Common myeloid progenitor, CD34-positive (primary cell): ENCODE data around the gene EFNA5.

Experiments used
- CTCF ChIA-PET: fragments of 350-600 bp; sonication (Branson Sonifier 250); formaldehyde crosslinking; loops from one replicate; lab custom pipeline; 2021; ENCODE audit warnings: antibody characterized with exemption; lab: Charles Lee
- POLR2A ChIA-PET: fragments of 350-600 bp; sonication (Branson Sonifier 250); formaldehyde crosslinking; loops from one replicate; lab custom pipeline; 2021; ENCODE audit warnings: antibody characterized with exemption; lab: Charles Lee
- DNase-seq, 3 donors: peaks; one replicate each; pipeline versions ENCODE4 v3.0.0 to v3.0.0-alpha.2; 2013
- H3K27ac ChIP-seq, 2 experiments: 1 replicate in 1 of 2; 2 replicates in 1 of 2; pipeline ENCODE4 v1.7.0; 2013; ENCODE audit warnings: inconsistent platforms in 2 of 2, low read length in 2 of 2, mild to moderate bottlenecking in 2 of 2, low read depth in 1 of 2, moderate library complexity in 1 of 2; ENCODE audit not compliant: severe bottlenecking in 2 of 2, insufficient read depth in 1 of 2, poor library complexity in 1 of 2
- H3K27me3 ChIP-seq, 5 experiments: replicated peaks in 2 of 5; 1 replicate in 3 of 5; 2 replicates in 2 of 5; pipeline versions ENCODE4 v1.6.1 to v1.7.0; 2013; ENCODE audit warnings: low read length in 4 of 5, mild to moderate bottlenecking in 2 of 5, moderate library complexity in 2 of 5, inconsistent platforms in 1 of 5; ENCODE audit not compliant: insufficient read depth in 5 of 5, control insufficient read depth in 4 of 5
- H3K36me3 ChIP-seq, 4 experiments: 1 replicate in 2 of 4; 2 replicates in 2 of 4; pipeline versions ENCODE4 v1.6.1 to v1.7.0; 2013; ENCODE audit warnings: low read length in 3 of 4, control low read depth in 1 of 4, mild to moderate bottlenecking in 1 of 4; ENCODE audit not compliant: control insufficient read depth in 4 of 4, insufficient read depth in 4 of 4
- H3K4me1 ChIP-seq, 4 experiments: 1 replicate in 3 of 4; 2 replicates in 1 of 4; pipeline versions ENCODE4 v1.6.1 to v1.7.1; 2013; ENCODE audit warnings: low read length in 3 of 4, mild to moderate bottlenecking in 3 of 4, control low read depth in 1 of 4, inconsistent platforms in 1 of 4, moderate library complexity in 1 of 4; ENCODE audit not compliant: control insufficient read depth in 4 of 4, insufficient read depth in 4 of 4; ENCODE audit errors: control extremely low read depth in 1 of 4
- H3K4me3 ChIP-seq, 7 experiments: 1 replicate in 4 of 7; 2 replicates in 3 of 7; pipeline versions ENCODE4 v1.5.1 to v1.7.0; 2013; ENCODE audit warnings: mild to moderate bottlenecking in 7 of 7, low read length in 6 of 7, moderate library complexity in 6 of 7, inconsistent platforms in 2 of 7, low read depth in 2 of 7, control low read depth in 1 of 7; ENCODE audit not compliant: insufficient read depth in 4 of 7, control insufficient read depth in 1 of 7; ENCODE audit errors: extremely low read depth in 1 of 7
- H3K9me3 ChIP-seq, 5 experiments: 1 replicate in 4 of 5; 2 replicates in 1 of 5; pipeline versions ENCODE4 v1.6.1 to v1.7.1; 2013; ENCODE audit warnings: low read length in 4 of 5, mild to moderate bottlenecking in 2 of 5, inconsistent platforms in 1 of 5, low read depth in 1 of 5, moderate library complexity in 1 of 5; ENCODE audit not compliant: control insufficient read depth in 4 of 5, insufficient read depth in 2 of 5; ENCODE audit errors: control extremely low read depth in 1 of 5
- WGBS: methylation state at CpG from one replicate; pipeline ENCODE4 v1.1.5; 2013; ENCODE audit not compliant: insufficient coverage; 5-methylcytosine and 5-hydroxymethylcytosine counted together

Gene EFNA5

GRCh38 chr5:107430071-107430625, 240.6 kb downstream of the EFNA5 start:
- CTCF ChIA-PET = no interaction called here
- Histone ChIP-seq H3K4me1 (peaks cover 0 to 4% (median 0%) of the 10 kb centered on the region in 4 experiments), H3K9me3 (no peaks in the 10 kb centered on the region), H3K27me3 (no peaks in the 10 kb centered on the region), H3K27ac (no peak overlapping the region), H3K4me3 (peak overlapping the region in 4 of 7 experiments; percentile 5 to 33 (median 16)), H3K36me3 (no peaks in the 10 kb centered on the region)
- WGBS = no CpG with 5 or more reads among the region's 1 CpG
- POLR2A ChIA-PET = no interaction called here
- DNase-seq = peak in 2 of 3 donors; percentile 32 to 36

- ChIA-PET CTCF (no interaction called here), POLR2A (no interaction called here)
- Histone ChIP-seq H3K4me1 (peaks cover 0 to 4% (median 0%) of the 10 kb centered on the region in 4 experiments), H3K4me3 (no peak overlapping the region), H3K9me3 (no peaks in the 10 kb centered on the region), H3K27me3 (no peaks in the 10 kb centered on the region), H3K27ac (no peak overlapping the region), H3K36me3 (no peaks in the 10 kb centered on the region)
- WGBS = 88% methylated on average over 4 of the region's 4 CpGs
- no peak for DNase-seq
Observed at GRCh38 chr5:107428303-107428813, 242.4 kb downstream of the EFNA5 start.

- WGBS = 96% methylated on average over 4 of the region's 6 CpGs
- peaks cover 0 to 4% (median 0%) of the 10 kb centered on the region in 4 experiments for H3K4me1 ChIP-seq
- H3K36me3 ChIP-seq = no peaks in the 10 kb centered on the region
- no peaks in the 10 kb centered on the region for H3K9me3 ChIP-seq
- no peak overlapping the region for H3K4me3 ChIP-seq
- peaks cover 0 to 2% (median 0%) of the 10 kb centered on the region in 5 experiments for H3K27me3 ChIP-seq
- ChIA-PET POLR2A (no interaction called here), CTCF (interaction anchor here (1.2 kb wide), 1 partner anchor 11 kb away, joined by 3 read pairs; no protein-coding TSS in a partner anchor)
- H3K27ac ChIP-seq = no peak overlapping the region
- DNase-seq = no peak
Observed at GRCh38 chr5:107426872-107427271, 243.9 kb downstream of the EFNA5 start.

GRCh38 chr5:107426209-107426608, 244.5 kb downstream of the EFNA5 start:
- ChIA-PET CTCF (interaction anchor here (1.2 kb wide), 1 partner anchor 11 kb away, joined by 3 read pairs; no protein-coding TSS in a partner anchor), POLR2A (no interaction called here)
- peaks cover 0 to 2% (median 0%) of the 10 kb centered on the region in 5 experiments for H3K27me3 ChIP-seq
- no peak for DNase-seq
- no peaks in the 10 kb centered on the region for H3K9me3 ChIP-seq
- H3K4me1 ChIP-seq = peaks cover 0 to 4% (median 0%) of the 10 kb centered on the region in 4 experiments
- no peak overlapping the region for H3K4me3 ChIP-seq
- no peak overlapping the region for H3K27ac ChIP-seq
- no peaks in the 10 kb centered on the region for H3K36me3 ChIP-seq
- no CpG with 5 or more reads among the region's 1 CpG for WGBS

GRCh38 chr5:107425541-107426031, 245.2 kb downstream of the EFNA5 start:
- Histone ChIP-seq H3K27ac (no peak overlapping the region), H3K4me1 (peaks cover 0 to 3% (median 0%) of the 10 kb centered on the region in 4 experiments), H3K9me3 (no peaks in the 10 kb centered on the region), H3K4me3 (no peak overlapping the region), H3K36me3 (no peaks in the 10 kb centered on the region), H3K27me3 (peaks cover 0 to 2% (median 0%) of the 10 kb centered on the region in 5 experiments)
- no peak for DNase-seq
- POLR2A ChIA-PET = no interaction called here
- CTCF ChIA-PET = no interaction called here
- WGBS = 89% methylated on average over 2 of the region's 2 CpGs

- POLR2A ChIA-PET = no interaction called here
- H3K4me3 ChIP-seq = no peak overlapping the region
- no peak for DNase-seq
- CTCF ChIA-PET = no interaction called here
- no peaks in the 10 kb centered on the region for H3K4me1 ChIP-seq
- WGBS = 100% methylated on average over 1 of the region's 2 CpGs
- no peaks in the 10 kb centered on the region for H3K9me3 ChIP-seq
- no peak overlapping the region for H3K27ac ChIP-seq
- no peaks in the 10 kb centered on the region for H3K36me3 ChIP-seq
- H3K27me3 ChIP-seq = peaks cover 0 to 2% (median 0%) of the 10 kb centered on the region in 5 experiments
Observed at GRCh38 chr5:107424491-107424890, 246.2 kb downstream of the EFNA5 start.

- Histone ChIP-seq H3K4me1 (no peaks in the 10 kb centered on the region), H3K4me3 (no peak overlapping the region), H3K9me3 (no peaks in the 10 kb centered on the region), H3K36me3 (no peaks in the 10 kb centered on the region), H3K27me3 (peaks cover 0 to 2% (median 0%) of the 10 kb centered on the region in 5 experiments), H3K27ac (no peak overlapping the region)
- ChIA-PET CTCF (interaction anchor here (1.3 to 1.9 kb wide), 3 partner anchors 15 to 31 kb away, joined by 4 to 5 read pairs (median 4); no protein-coding TSS in a partner anchor), POLR2A (no interaction called here)
- DNase-seq = no peak
- 94% methylated on average over 4 of the region's 4 CpGs for WGBS
Observed at GRCh38 chr5:107422494-107422893, 248.2 kb downstream of the EFNA5 start.
